ENCODE data around the gene DNM2. TPM values are rescaled to one million over a fixed set of nuclear protein-coding genes. Genes with fewer than 3 reads are reported as not detected.

The DNM2 gene
- total and polyA plus RNA-seq, 9 of the 15 experiments (the other 6 are each of a cell fraction or from before 2014, with no cell fraction given): 2.2 to 161 (median 72.6) TPM

DNA sequence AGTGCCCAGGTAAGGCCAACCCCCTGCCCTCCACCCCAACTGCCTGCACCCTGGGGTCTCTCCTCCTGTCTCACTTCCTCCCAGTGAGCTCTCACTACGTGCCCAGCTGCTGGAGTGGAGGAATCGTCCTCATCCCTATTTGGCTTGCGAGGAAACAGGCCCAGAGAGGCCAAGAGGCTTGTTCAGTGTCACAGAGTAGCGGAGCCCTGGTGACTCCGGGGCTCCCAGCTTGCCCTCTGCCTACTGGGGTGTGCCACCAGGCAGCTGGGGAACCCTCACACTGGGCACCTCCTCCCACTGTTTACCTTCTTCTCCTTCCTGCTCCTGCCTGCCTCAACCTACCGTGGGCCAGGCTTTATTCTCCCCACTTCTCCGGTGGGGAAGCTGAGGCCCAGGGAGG lies 112.5 kb downstream of the DNM2 start:
- ATAC-seq (no peak), FAIRE-seq (no peak), DNase-seq (ENCODE audit: extremely low read depth in 1 of 4, low spot score in 3 of 4) (no peak)
- WGBS (ENCODE audit: insufficient coverage, low coverage, missing lambda C conversion rate): 87% methylated on average over 6 of the region's 7 CpGs
- Histone ChIP-seq H4K20me1 (replicated peaks; ENCODE audit: control insufficient read depth, insufficient read depth, low read length) (peaks cover 6% of the 10 kb centered on the region; the same call in 1 of the 2 replicates), H2AFZ (ENCODE audit: low read depth, low read length) (no peak overlapping the region), H3K9me1 (ENCODE audit: control insufficient read depth, insufficient read depth, low read length) (no peaks in the 10 kb centered on the region), H3K4me1 (replicated peaks in 1 of 2; ENCODE audit: control insufficient read depth in 2 of 2, insufficient read depth in 2 of 2, low read length in 2 of 2) (peaks cover 4 to 50% of the 10 kb centered on the region in 2 experiments; a peak in 4 of 5 replicates), H3K27me3 (ENCODE audit: control insufficient read depth in 2 of 2, insufficient read depth in 2 of 2, low read length in 2 of 2) (no peaks in the 10 kb centered on the region), H3K9me3 (replicated peaks; ENCODE audit: control insufficient read depth, insufficient read depth, low read depth, low read length) (no peaks in the 10 kb centered on the region), H3K9ac (ENCODE audit: insufficient read depth in 1 of 2, low read depth in 2 of 2, low read length in 2 of 2) (peak overlapping the region in 1 of 2 experiments; percentile 52; a peak in 2 of 4 replicates), H3K4me2 (ENCODE audit: insufficient read depth, low read length) (no peak overlapping the region), H3K4me3 (no peak overlapping the region), H3K36me3 (ENCODE audit: control insufficient read depth, insufficient read depth, low read length) (peaks cover 82% of the 10 kb centered on the region; the same call in 2 of the 3 replicates), H3K27ac (ENCODE audit: extremely low read depth, low read depth, low read length) (no peak overlapping the region), H3K79me2 (ENCODE audit: control insufficient read depth, insufficient read depth, low read length) (peaks cover 7% of the 10 kb centered on the region; the same call in 2 of the 3 replicates)
- no TSS peak for BruUV-seq (replicated peaks)
- CTCF ChIA-PET (ENCODE audit: low intra/inter-chr PET ratio): no interaction called here
- in situ Hi-C loops (cut with MboI): no loop called here
- POLR2A ChIA-PET: interaction anchor here (0.6 to 7.4 kb wide), 4 partner anchors 8 to 64 kb away, joined by 3 to 58 read pairs (median 6); no protein-coding TSS in a partner anchor
- intact Hi-C loops (cut with micrococcal nuclease): no loop called here
- TF ChIP-seq ZFPM2 (CRISPR knock-in tag; IDR thresholded peaks at IDR 0.05) (no peak), ZEB2 (IDR thresholded peaks at IDR 0.05) (no peak), SNRNP70 (optimal IDR thresholded peaks at IDR 0.05; ENCODE audit: low read depth, low read length) (no peak), NCOA2 (IDR thresholded peaks at IDR 0.05; ENCODE audit: partially characterized antibody in 2 of 2) (no peak), NBN (IDR thresholded peaks at IDR 0.05; ENCODE audit: low read depth) (no peak), MCM5 (IDR thresholded peaks at IDR 0.05; ENCODE audit: low read depth) (no peak)
- TF ChIP-seq, protein P1, sequence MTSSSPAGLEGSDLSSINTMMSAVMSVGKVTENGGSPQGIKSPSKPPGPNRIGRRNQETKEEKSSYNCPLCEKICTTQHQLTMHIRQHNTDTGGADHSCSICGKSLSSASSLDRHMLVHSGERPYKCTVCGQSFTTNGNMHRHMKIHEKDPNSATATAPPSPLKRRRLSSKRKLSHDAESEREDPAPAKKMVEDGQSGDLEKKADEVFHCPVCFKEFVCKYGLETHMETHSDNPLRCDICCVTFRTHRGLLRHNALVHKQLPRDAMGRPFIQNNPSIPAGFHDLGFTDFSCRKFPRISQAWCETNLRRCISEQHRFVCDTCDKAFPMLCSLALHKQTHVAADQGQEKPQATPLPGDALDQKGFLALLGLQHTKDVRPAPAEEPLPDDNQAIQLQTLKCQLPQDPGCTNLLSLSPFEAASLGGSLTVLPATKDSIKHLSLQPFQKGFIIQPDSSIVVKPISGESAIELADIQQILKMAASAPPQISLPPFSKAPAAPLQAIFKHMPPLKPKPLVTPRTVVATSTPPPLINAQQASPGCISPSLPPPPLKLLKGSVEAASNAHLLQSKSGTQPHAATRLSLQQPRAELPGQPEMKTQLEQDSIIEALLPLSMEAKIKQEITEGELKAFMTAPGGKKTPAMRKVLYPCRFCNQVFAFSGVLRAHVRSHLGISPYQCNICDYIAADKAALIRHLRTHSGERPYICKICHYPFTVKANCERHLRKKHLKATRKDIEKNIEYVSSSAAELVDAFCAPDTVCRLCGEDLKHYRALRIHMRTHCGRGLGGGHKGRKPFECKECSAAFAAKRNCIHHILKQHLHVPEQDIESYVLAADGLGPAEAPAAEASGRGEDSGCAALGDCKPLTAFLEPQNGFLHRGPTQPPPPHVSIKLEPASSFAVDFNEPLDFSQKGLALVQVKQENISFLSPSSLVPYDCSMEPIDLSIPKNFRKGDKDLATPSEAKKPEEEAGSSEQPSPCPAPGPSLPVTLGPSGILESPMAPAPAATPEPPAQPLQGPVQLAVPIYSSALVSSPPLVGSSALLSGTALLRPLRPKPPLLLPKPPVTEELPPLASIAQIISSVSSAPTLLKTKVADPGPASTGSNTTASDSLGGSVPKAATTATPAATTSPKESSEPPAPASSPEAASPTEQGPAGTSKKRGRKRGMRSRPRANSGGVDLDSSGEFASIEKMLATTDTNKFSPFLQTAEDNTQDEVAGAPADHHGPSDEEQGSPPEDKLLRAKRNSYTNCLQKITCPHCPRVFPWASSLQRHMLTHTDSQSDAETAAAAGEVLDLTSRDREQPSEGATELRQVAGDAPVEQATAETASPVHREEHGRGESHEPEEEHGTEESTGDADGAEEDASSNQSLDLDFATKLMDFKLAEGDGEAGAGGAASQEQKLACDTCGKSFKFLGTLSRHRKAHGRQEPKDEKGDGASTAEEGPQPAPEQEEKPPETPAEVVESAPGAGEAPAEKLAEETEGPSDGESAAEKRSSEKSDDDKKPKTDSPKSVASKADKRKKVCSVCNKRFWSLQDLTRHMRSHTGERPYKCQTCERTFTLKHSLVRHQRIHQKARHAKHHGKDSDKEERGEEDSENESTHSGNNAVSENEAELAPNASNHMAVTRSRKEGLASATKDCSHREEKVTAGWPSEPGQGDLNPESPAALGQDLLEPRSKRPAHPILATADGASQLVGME (CRISPR knock-in tag; IDR thresholded peaks at IDR 0.05): no peak
